SKM-1 (cell line): ENCODE measurements around the gene SHB.
"Not testable (repeated sequence)": the region's sequence is repeated elsewhere in the genome, so short reads cannot be mapped to it uniquely, and the experiment has no call there.

Experiments used
- DNase-seq: peaks from one replicate; lab custom pipeline; 2025; ENCODE audit not compliant: unreplicated experiment; lab: John Stamatoyannopoulos, UW

Gene SHB

DNA sequence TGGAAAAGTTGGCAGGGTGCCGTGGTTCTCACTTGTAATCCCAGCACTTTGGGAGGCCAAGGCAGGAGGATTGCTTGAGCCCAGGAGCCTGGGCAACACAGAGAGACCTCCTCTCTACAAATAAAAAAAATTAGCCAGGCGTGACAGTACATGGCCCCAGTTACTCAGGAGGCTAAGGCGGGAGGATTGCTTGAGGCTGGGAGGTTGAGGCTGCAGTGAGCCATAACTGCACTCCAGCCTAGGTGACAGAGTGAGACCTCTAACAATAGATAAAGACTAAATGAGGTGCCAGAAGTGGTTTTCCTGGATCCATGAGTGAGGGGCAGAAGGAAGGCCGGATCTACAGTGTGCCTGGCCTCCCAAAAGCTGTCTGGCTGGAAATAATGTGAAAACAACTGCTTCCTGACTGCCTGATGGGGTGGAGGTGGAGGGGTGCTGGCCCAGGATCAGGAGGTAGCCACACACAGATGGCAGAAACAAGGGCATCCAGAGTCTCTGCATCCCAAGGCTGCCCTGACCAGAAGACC is 4.1 kb downstream of the SHB start:
- no peak for DNase-seq

- no peak for DNase-seq
Measured at GRCh38 chr9:38063363-38063707, 5.7 kb downstream of the SHB start.

GRCh38 chr9:38062498-38063362 is 6.3 kb downstream of the SHB start:
- DNase-seq: no peak

- DNase-seq: no peak
Measured at GRCh38 chr9:38062106-38062497, 6.9 kb downstream of the SHB start.

DNA sequence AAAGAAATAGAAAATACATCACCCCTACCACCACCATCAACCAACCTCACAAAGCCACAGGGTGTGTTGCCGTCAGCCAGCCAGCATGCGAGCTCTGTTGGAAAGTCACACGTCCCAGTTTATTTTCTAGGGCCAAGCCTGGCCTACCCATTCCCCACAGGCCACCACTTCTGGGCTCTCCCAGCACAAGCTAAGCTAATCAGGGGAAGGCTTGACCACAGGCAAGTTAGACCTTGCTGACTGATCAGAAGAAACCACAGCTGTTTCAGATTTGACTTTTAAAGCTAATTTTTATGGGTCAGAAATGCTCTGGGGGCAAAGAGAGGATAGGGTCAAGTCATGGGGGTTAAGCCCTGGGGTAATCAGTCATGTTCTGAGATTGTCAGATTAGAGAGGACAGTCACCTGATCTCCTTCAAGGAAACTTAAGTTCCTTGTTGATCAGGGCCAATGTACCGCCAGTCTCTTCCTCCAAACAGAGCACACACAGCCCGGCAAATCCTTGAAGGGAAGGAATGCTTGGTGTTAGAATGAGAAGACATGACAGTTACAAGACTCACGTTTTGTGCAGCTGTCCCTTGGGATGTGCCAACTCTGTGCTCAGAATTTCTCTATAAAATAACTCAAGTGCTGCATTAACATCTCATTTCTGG is 7.6 kb downstream of the SHB start:
- no peak for DNase-seq

- no peak for DNase-seq
Measured at GRCh38 chr9:38060681-38061080, 8.3 kb downstream of the SHB start.

GRCh38 chr9:38059233-38059936 is 9.6 kb downstream of the SHB start:
- DNase-seq: no peak

DNA sequence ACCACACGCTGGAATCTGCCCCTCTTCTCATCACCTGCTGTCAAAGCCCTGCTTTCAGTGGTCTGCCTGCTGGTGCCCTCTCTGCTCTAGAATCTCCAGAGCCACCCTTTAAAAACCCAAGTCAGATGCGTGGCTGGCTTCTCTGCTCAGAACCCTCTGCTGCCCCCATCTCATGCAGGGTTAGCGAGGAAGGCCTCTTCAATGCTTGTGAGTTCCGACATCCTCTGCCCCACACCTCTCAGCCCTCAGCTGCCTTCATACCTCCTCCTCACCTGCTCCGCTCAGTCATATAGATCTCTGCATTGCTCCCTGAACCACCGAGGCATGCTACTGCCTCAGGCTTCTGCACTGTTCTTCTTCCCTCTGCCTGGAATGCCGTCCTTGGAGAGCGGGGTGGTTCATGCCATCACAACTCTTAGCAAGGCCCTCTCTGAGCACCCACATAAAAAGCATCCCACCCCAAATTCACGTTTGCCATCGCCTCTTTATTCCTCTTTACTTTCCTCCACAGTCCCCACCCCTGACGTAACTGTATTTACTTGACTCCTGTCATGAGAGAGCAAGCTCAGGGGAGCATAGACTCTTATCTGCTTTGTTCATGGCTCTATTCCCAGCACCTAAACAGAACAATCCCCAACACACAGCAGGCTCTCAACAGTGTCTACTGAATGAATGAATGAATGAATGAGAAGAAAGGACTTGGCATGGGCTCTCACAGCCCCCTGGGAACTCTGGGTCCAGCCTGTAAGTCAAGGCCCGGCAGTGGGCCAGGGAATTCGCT is 10.4 kb downstream of the SHB start:
- DNase-seq: no peak

- no peak for DNase-seq
Measured at GRCh38 chr9:38057416-38058195, 11.4 kb downstream of the SHB start.

DNA sequence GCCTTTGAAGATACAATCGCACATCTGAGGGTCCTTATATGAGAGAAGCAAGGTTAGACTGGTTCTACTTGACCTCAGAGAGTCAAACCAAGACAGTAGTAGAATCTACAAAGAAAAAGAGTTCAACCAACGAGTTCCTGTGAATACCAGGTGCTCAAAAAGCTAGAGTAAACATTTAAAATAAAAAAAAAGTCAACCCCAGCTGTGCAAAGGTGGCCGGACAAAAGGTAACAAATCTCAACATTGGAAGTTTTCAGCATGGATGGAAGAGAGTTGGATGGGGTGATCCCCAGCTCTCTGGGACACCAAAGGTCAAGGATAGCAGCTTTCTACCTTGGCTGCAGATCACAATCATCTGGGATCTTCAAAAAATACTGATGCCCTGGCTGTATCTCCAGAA is 14.4 kb downstream of the SHB start:
- no peak for DNase-seq

DNA sequence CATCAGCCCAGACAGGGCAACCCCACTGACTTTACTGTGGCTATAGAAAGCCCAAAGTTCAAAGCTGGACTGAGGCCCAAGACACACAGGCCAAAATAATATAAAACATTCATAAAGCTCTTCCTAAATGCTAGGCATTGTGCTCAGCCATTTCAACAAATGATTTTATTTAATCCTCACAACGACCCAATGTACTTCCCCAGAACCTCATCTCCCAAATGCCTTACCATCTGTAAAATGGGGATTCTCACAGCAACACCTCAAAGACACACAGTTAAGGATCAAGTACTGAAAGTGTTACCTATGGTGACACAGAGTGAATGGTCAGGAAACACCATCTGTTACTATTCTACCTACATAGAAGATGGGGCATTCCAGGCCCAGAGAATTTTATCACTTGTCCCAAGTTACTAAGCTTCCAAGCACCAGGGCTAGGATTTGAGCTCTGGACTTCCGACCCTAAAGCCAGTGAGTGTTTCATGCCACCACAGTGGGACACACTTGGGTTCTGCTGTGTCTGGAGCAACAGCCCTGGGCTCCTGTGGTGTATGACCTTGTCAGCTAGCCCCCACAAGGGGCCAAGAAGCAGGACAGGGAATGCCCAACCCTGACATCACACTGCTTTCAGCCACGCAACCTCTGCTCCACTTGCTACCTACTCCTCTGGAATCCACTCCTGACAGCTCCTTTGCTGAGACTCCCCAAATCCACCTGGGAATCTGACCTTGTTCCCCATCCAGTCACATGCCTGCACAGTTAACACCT is 15.1 kb downstream of the SHB start:
- no peak for DNase-seq

GRCh38 chr9:38051780-38052546 is 17.1 kb downstream of the SHB start:
- DNase-seq: no peak

DNA sequence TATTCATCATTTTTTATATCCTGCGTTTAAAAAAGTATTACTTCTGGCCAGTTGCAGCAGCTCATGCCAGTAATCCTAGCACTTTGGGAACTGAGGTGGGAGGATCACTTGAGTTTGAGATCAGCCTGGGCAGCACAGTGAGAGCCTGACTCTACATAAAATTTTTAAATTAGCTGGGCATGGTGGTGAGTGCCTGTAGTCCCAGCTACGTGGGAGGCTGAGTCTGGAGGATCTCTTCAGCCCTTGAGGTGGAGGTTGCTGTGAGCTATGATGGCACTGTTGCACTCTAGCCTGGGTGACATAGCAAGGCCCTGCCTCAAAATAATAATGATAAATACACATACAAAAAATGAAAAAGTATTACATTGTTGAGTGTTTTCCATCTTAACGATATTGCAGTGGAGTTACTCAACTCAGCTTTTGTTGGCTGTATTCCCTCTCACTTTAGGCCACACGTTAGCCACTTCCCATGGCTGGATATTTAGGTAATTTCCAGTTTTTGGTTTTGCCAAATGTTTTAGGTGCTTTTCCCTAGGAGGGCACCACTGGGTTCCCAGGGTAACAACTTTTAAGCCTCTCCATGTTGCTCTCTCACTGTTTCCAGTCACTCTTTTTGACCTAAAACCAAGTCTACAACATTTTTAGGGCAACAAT is 20.6 kb downstream of the SHB start:
- DNase-seq: no peak

DNA sequence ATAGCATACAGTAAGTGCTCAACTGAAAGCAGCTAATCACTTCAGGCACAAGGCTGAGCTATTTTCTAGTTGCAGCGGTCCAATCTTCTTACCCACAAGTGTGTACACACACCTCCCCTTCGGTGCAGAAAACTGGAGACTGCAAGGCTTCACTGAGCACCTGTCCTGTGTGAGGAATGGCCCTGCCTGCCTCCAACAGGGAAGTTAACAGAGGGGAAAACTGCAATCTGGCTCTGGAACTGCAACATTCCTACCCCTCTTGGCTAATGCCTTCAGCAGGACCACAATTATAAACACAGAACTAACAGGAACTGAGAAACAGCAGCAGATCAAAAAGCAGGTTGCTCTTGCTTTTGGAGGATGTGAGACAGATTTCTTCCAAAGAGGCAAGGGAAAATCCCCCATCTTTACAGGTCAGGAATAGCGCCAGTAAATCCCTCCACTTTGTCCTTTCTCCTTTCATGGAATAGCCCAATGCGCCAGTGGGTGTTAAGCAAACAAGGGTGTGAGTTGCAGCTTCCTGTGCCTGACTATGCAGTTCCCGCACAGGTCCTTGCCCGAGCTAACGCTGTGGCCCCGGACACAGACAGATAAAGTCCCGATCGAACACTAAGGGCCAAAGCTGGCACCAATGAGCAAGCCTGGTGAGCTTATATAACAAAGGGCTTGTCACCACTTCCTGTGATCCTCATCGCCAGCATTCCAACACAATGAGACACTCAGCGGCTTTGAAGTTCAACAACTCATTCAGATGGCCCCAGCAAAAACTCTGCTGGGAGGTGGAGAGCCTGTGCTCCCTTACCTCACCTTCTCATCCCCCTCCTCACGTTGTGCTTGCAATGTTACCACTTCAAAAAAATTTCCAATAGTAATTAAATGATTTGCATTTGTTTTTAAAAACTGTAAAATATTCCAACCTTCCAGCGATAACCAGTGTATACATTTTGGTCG is 21.5 kb downstream of the SHB start:
- peak; percentile 4 for DNase-seq

DNA sequence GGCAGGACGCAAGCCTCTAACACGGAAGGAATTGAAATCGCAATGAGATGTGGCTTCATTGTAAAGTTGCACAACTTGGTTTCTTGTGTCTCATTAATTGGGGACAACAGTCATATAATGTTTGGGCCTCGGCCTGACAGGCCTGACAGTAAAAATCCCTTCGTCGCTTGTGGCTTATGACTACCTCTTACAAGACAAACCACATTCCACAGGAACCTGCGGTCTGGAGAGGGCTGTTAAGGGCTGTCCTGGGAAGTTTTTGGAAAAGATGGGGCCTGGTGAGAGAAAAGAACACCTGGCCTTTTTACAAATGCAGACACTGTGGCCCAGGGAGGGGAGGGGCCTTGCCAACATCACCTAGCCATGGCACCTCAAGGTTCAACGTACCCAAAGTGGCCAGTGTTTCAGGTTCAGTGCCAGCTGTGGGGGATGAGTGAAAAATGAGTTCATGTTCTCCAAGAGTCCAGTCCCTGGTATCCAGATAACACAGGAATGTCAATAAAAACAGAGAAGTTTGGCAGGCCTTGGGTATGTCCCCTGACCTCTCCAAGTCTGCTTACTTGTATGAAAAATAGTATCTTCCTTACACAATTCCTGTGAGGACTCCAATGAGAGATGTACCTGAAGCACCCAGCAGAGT is 22.2 kb downstream of the SHB start:
- DNase-seq: no peak

DNA sequence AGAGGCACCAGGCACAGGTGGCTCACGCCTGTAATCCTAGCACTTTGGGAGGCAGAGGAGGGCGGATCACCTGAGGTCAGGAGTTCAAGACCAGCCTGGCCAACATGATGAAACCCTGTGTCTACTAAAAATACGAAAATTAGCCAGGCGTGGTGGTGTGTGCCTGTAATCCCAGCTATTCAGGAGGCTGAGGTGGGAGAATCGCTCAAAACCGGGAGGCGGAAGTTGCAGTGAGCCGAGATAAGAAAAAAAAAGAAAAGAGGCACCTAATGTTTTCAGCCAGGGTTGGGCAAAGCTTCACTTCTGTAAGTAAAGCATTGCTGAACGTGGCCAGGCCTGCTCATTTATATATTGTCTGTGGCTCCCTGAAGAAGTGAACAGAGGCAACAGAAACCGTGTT is 23.1 kb downstream of the SHB start:
- not testable (repeated sequence) for DNase-seq

DNA sequence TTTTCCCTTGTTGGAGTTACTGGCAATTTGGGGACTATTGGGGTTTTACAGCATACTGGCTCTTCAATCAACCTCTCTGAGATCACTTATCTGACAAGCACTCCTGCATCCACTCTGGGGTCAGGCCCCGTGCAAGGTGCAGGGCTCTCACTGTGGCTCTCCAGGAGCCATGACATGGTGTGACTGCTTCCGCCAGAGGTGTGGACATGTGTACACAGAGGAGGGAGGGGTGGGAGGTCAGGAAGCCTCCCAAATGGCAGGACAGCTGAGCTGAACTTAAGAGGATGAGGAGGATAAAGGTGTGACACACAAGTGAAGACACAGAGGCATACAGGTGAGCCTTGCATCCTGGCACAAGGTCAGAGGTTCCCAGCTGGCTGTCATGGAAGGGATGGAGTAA is 24.3 kb downstream of the SHB start:
- DNase-seq: no peak
